ENCODE results near the gene TRIM33. TPM values are rescaled to one million over a fixed set of nuclear protein-coding genes. Genes with fewer than 3 reads are reported as not detected.
A peak's percentile ranks its signal among the peaks of the same experiment; 100 is the strongest.

Gene TRIM33
- total and polyA plus RNA-seq, 2 of the 8 experiments (the other 6 are each of a cell fraction or from before 2014, with no cell fraction given), result 17.1 to 52.3 TPM

GRCh38 chr1:114428083-114428754 lies 82.8 kb downstream of the TRIM33 start:
- Histone ChIP-seq H3K4me1 (replicated peaks in 1 of 4; ENCODE audit: control insufficient read depth in 3 of 4, insufficient read depth in 4 of 4, low read length in 3 of 4) (no peaks in the 10 kb centered on the region), H3K4me3 (ENCODE audit: extremely low read depth in 1 of 4, insufficient read depth in 2 of 4, low read depth in 3 of 4, low read length in 4 of 4) (no peak overlapping the region), H3K79me2 (ENCODE audit: control insufficient read depth in 1 of 2, insufficient read depth in 2 of 2, low read length in 2 of 2) (no peaks in the 10 kb centered on the region), H3K9me3 (ENCODE audit: insufficient read depth in 2 of 2, low read depth in 1 of 2, low read length in 1 of 2) (no peaks in the 10 kb centered on the region), H4K20me1 (replicated peaks in 1 of 2; ENCODE audit: control insufficient read depth in 1 of 2, insufficient read depth in 2 of 2, low read length in 2 of 2) (no peaks in the 10 kb centered on the region), H3K14ac (ENCODE audit: insufficient read length) (no peak overlapping the region), H3K23ac (ENCODE audit: insufficient read length) (no peak overlapping the region), H3K18ac (ENCODE audit: extremely low read depth, low read length) (no peak overlapping the region), H3K23me2 (ENCODE audit: low read depth, low read length) (no peaks in the 10 kb centered on the region), H3K36me3 (ENCODE audit: control insufficient read depth in 2 of 4, insufficient read depth in 4 of 4, low read length in 3 of 4) (peaks cover 0 to 54% (median 29%) of the 10 kb centered on the region in 4 experiments; a peak in 7 of 8 replicates), H2BK12ac (ENCODE audit: low read depth, low read length) (no peak overlapping the region), H3K56ac (replicated peaks; ENCODE audit: insufficient read length, low read depth, low read length) (no peak overlapping the region), H4K8ac (ENCODE audit: extremely low read depth, insufficient read depth, low read length) (no peak overlapping the region), H3K27ac (ENCODE audit: low read depth, low read length) (no peak overlapping the region), H3K4me2 (ENCODE audit: insufficient read depth in 1 of 2, low read depth in 2 of 2, low read length in 2 of 2) (no peak overlapping the region), H2AFZ (ENCODE audit: low read length) (no peak overlapping the region), H3K9ac (replicated peaks in 1 of 4; ENCODE audit: extremely low read depth in 1 of 4, low read depth in 3 of 4, low read length in 3 of 4) (no peak overlapping the region), H3K27me3 (replicated peaks in 1 of 4; ENCODE audit: control insufficient read depth in 3 of 4, extremely low read depth in 1 of 4, insufficient read depth in 3 of 4, low read length in 3 of 4) (no peaks in the 10 kb centered on the region), H4K91ac (replicated peaks; ENCODE audit: insufficient read length, low read length) (no peak overlapping the region), H2BK120ac (replicated peaks; ENCODE audit: low read depth, low read length) (no peak overlapping the region), H2AK5ac (ENCODE audit: low read depth, low read length) (no peak overlapping the region), H3K4ac (replicated peaks; ENCODE audit: insufficient read length, low read depth, low read length) (no peak overlapping the region), H2BK20ac (ENCODE audit: low read length) (no peak overlapping the region), H2BK5ac (ENCODE audit: low read depth, low read length) (no peak overlapping the region), H4K5ac (ENCODE audit: insufficient read length, low read depth, low read length) (no peak overlapping the region), H2BK15ac (ENCODE audit: low read length) (no peak overlapping the region), H3K79me1 (ENCODE audit: low read depth, low read length) (no peaks in the 10 kb centered on the region)
- ChIA-PET POLR2A (ENCODE audit: partially characterized antibody) (interaction anchor here (1.0 kb wide), 1 partner anchor 17 kb away, joined by 3 read pairs; no protein-coding TSS in a partner anchor), CTCF (ENCODE audit: partially characterized antibody) (interaction anchor here (0.6 to 1.8 kb wide), 18 partner anchors 9 to 251 kb away, joined by 3 to 14 read pairs (median 4); no protein-coding TSS in a partner anchor)
- FAIRE-seq (no peak), DNase-seq (ENCODE audit: low read depth in 1 of 2, low spot score in 2 of 2) (no peak)
- 82% methylated on average over 1 of the region's 1 CpG; no CpG with 5 or more reads in 1 of the 2 experiments for WGBS, 2 experiments (ENCODE audit: extremely low coverage in 1 of 2, insufficient coverage in 1 of 2, insufficient read length in 1 of 2, insufficient replicate concordance in 2 of 2, low coverage in 1 of 2, low lambda C conversion rate in 2 of 2, missing lambda C conversion rate in 1 of 2)
- TF ChIP-seq ASH2L (IDR thresholded peaks at IDR 0.05; ENCODE audit: low read length), result no peak
- peak in 1 of 2 experiments; percentile 20; a peak in 1 of 4 replicates for TF ChIP-seq RAD21 (IDR thresholded peaks at IDR 0.05 in 1 of 2, conservative IDR thresholded peaks at IDR 0.05 in 1 of 2; ENCODE audit: low read depth in 2 of 2, low read length in 2 of 2)
- peak in 1 of 3 experiments; percentile 14; a peak in 2 of 4 replicates for TF ChIP-seq CTCF (IDR thresholded peaks at IDR 0.05; ENCODE audit: control extremely low read depth in 1 of 3, insufficient read depth in 1 of 3, low read depth in 1 of 3, low read length in 3 of 3)
- TF ChIP-seq BRCA1 (IDR thresholded peaks at IDR 0.05; ENCODE audit: low read depth, low read length), result no peak
